ENCODE measurements around the gene RLF.

- TF ChIP-seq, protein P1, sequence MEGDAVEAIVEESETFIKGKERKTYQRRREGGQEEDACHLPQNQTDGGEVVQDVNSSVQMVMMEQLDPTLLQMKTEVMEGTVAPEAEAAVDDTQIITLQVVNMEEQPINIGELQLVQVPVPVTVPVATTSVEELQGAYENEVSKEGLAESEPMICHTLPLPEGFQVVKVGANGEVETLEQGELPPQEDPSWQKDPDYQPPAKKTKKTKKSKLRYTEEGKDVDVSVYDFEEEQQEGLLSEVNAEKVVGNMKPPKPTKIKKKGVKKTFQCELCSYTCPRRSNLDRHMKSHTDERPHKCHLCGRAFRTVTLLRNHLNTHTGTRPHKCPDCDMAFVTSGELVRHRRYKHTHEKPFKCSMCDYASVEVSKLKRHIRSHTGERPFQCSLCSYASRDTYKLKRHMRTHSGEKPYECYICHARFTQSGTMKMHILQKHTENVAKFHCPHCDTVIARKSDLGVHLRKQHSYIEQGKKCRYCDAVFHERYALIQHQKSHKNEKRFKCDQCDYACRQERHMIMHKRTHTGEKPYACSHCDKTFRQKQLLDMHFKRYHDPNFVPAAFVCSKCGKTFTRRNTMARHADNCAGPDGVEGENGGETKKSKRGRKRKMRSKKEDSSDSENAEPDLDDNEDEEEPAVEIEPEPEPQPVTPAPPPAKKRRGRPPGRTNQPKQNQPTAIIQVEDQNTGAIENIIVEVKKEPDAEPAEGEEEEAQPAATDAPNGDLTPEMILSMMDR (IDR thresholded peaks at IDR 0.05), result no peak
- no peak for TF ChIP-seq POLR2A (IDR thresholded peaks at IDR 0.05)
These were observed 57.1 kb downstream of the RLF start for GRCh38 chr1:40218333-40218732.

Measured in esophagus squamous epithelium (tissue), 4 donors.